SK-N-SH treated with all-trans-retinoic acid at 6 μM for 48 hours (cell line): Measurements from ENCODE around the gene NEGR1.

Experiments
- ZFP3 ChIP-seq: fragments of 250-450 bp; sonication (Bioruptor Pico); IDR thresholded peaks from 2 replicates; pipeline ENCODE4 v1.5.0; 2020; ENCODE audit warnings: mild to moderate bottlenecking, moderate library complexity
- ZFP30 ChIP-seq: fragments of 450-650 bp; formaldehyde crosslinking; IDR thresholded peaks from 2 replicates; pipeline ENCODE4 v1.5.0; 2022; ENCODE audit warnings: mild to moderate bottlenecking, moderate library complexity
- TF ChIP-seq, protein P1 (sequence below): fragments of 250-450 bp; sonication (Bioruptor Pico); IDR thresholded peaks from 2 replicates; pipeline ENCODE4 v1.8.0; 2020; ENCODE audit warnings: mild to moderate bottlenecking, moderate library complexity, borderline replicate concordance

GRCh38 chr1:72137656-72138055 is 144.7 kb downstream of the NEGR1 start:
- TF ChIP-seq ZFP30 (no peak), ZFP3 (CRISPR knock-in tag) (no peak)
- TF ChIP-seq, protein P1, sequence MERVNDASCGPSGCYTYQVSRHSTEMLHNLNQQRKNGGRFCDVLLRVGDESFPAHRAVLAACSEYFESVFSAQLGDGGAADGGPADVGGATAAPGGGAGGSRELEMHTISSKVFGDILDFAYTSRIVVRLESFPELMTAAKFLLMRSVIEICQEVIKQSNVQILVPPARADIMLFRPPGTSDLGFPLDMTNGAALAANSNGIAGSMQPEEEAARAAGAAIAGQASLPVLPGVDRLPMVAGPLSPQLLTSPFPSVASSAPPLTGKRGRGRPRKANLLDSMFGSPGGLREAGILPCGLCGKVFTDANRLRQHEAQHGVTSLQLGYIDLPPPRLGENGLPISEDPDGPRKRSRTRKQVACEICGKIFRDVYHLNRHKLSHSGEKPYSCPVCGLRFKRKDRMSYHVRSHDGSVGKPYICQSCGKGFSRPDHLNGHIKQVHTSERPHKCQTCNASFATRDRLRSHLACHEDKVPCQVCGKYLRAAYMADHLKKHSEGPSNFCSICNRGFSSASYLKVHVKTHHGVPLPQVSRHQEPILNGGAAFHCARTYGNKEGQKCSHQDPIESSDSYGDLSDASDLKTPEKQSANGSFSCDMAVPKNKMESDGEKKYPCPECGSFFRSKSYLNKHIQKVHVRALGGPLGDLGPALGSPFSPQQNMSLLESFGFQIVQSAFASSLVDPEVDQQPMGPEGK (CRISPR knock-in tag) = no peak
